ENCODE results near the gene DNAH10.

The DNAH10 gene

GRCh38 chr12:123761841-123762714, at the start of gene DNAH10:
Gene DNAH10, plus strand, starts transcription at chr12:123762301. Its CDS starts 36 bp downstream, at chr12:123762337.
- peak; percentile 29 for DNase-seq

- DNase-seq = no peak
These were observed 49.3 kb upstream of the DNAH10 start for GRCh38 chr12:123712780-123713319.

- peak; percentile 85 for DNase-seq
These were observed 48.7 kb upstream of the DNAH10 start for GRCh38 chr12:123713398-123713797.

- peak; percentile 51 for DNase-seq
These were observed 48.1 kb upstream of the DNAH10 start for GRCh38 chr12:123713823-123714585.

GRCh38 chr12:123715195-123715594, 46.9 kb upstream of the DNAH10 start:
- peak; percentile 28 for DNase-seq

GRCh38 chr12:123717350-123717749, 44.8 kb upstream of the DNAH10 start:
- DNase-seq = peak; percentile 38

- peak; percentile 58 for DNase-seq
These were observed 41.8 kb upstream of the DNAH10 start for GRCh38 chr12:123720141-123720814.

GRCh38 chr12:123721245-123721644, 40.9 kb upstream of the DNAH10 start:
- no peak for DNase-seq

GRCh38 chr12:123723011-123723410, 39.1 kb upstream of the DNAH10 start:
- no peak for DNase-seq

GRCh38 chr12:123723765-123724164, 38.3 kb upstream of the DNAH10 start:
- no peak for DNase-seq

- DNase-seq = no peak
These were observed 35.9 kb upstream of the DNAH10 start for GRCh38 chr12:123726244-123726643.

- no peak for DNase-seq
These were observed 35.1 kb upstream of the DNAH10 start for GRCh38 chr12:123726962-123727361.

- no peak for DNase-seq
These were observed 34.2 kb upstream of the DNAH10 start for GRCh38 chr12:123727878-123728277.

GRCh38 chr12:123731596-123731995, 30.5 kb upstream of the DNAH10 start:
- no peak for DNase-seq

GRCh38 chr12:123732251-123732650, 29.9 kb upstream of the DNAH10 start:
- DNase-seq = no peak

- DNase-seq = no peak
These were observed 28.9 kb upstream of the DNAH10 start for GRCh38 chr12:123733229-123733628.

- no peak for DNase-seq
These were observed 27.8 kb upstream of the DNAH10 start for GRCh38 chr12:123734268-123734667.

GRCh38 chr12:123741937-123742572, 20.0 kb upstream of the DNAH10 start:
- no peak for DNase-seq

- DNase-seq = peak; percentile 80
These were observed 19.1 kb upstream of the DNAH10 start for GRCh38 chr12:123743002-123743401.

- DNase-seq = peak; percentile 59
These were observed 17.3 kb upstream of the DNAH10 start for GRCh38 chr12:123744836-123745235.

- no peak for DNase-seq
These were observed 14.8 kb upstream of the DNAH10 start for GRCh38 chr12:123747309-123747708.

GRCh38 chr12:123748161-123748560, 13.9 kb upstream of the DNAH10 start:
- no peak for DNase-seq

GRCh38 chr12:123748661-123749060, 13.4 kb upstream of the DNAH10 start:
- no peak for DNase-seq

Measured in hematopoietic multipotent progenitor cell treated with erythropoietin and hydrocortisone succinate and interleukin-3 and kit ligand, for 8 days (in vitro differentiated cells).